NB4 (cell line): ENCODE data around the gene MBNL1.

Experiments used
- CTCF ChIP-seq: IDR thresholded peaks from one replicate; pipeline ENCODE4 v1.5.1; 2012; ENCODE audit warnings: low read depth, low read length
- POLR2A ChIP-seq: IDR thresholded peaks from 2 replicates; pipeline ENCODE4 v1.6.1; 2011; ENCODE audit warnings: mild to moderate bottlenecking; ENCODE audit not compliant: insufficient read length; ENCODE audit errors: extremely low read depth

GRCh38 chr3:152443212-152444023 lies 174.7 kb downstream of the MBNL1 start:
- no peak for TF ChIP-seq CTCF
- no peak for TF ChIP-seq POLR2A
